Spleen (tissue), 11 donors: ENCODE data around the gene CIAO3. TPM values are rescaled to one million over a fixed set of nuclear protein-coding genes. Genes with fewer than 3 reads are reported as not detected.
"Not testable (repeated sequence)": the region's sequence is repeated elsewhere in the genome, so short reads cannot be mapped to it uniquely, and the experiment has no call there.

Experiments
- DNase-seq: peaks from one replicate; pipeline ENCODE4 v3.0.0-alpha.2; 2020
- H3K27ac ChIP-seq, 8 donors: fragments of 200-600 bp; sonication (generic) in 7 of 8; 1 replicate in 4 of 8; 2 replicates in 4 of 8; pipeline versions ENCODE4 v1.5.0 to v1.8.0; 2016 to 2021; ENCODE audit warnings: inconsistent platforms in 4 of 8, mild to moderate bottlenecking in 4 of 8, moderate library complexity in 1 of 8
- H3K27me3 ChIP-seq, 7 donors: fragments of 200-600 bp; sonication (generic) in 6 of 7; replicated peaks in 1 of 7; 1 replicate in 4 of 7; 2 replicates in 3 of 7; pipeline versions ENCODE4 v1.5.0 to v1.8.0; 2016 to 2021; ENCODE audit warnings: inconsistent platforms in 3 of 7, mild to moderate bottlenecking in 1 of 7
- H3K36me3 ChIP-seq, 6 donors: fragments of 200-600 bp; sonication (generic) in 5 of 6; 1 replicate in 4 of 6; 2 replicates in 2 of 6; pipeline versions ENCODE4 v1.5.0 to v1.8.0; 2016 to 2021; ENCODE audit warnings: inconsistent platforms in 2 of 6
- H3K4me1 ChIP-seq, 6 donors: fragments of 200-600 bp; sonication (generic) in 5 of 6; 1 replicate in 3 of 6; 2 replicates in 3 of 6; pipeline versions ENCODE4 v1.5.0 to v1.8.0; 2016 to 2021; ENCODE audit warnings: inconsistent platforms in 3 of 6
- H3K4me3 ChIP-seq, 8 donors: fragments of 200-600 bp; sonication (generic) in 7 of 8; 1 replicate in 4 of 8; 2 replicates in 4 of 8; pipeline versions ENCODE4 v1.5.0 to v1.8.0; 2016 to 2021; ENCODE audit warnings: inconsistent platforms in 4 of 8, mild to moderate bottlenecking in 4 of 8, moderate library complexity in 2 of 8
- H3K9me3 ChIP-seq, 8 donors: fragments of 200-600 bp; sonication (generic) in 7 of 8; 1 replicate in 4 of 8; 2 replicates in 4 of 8; pipeline versions ENCODE4 v1.5.0 to v1.8.0; 2016 to 2021; ENCODE audit warnings: inconsistent platforms in 4 of 8
- CTCF ChIP-seq, 11 experiments: fragments of 200-600 bp in 7 of 11; fragments of 450-650 bp in 4 of 11; sonication (generic) in 4 of 11; IDR thresholded peaks in 8 of 11; conservative IDR thresholded peaks in 3 of 11; 1 replicate in 7 of 11; 2 replicates in 4 of 11; pipeline versions ENCODE4 v1.4.0 to v1.8.0; 2016 to 2021; ENCODE audit warnings: antibody characterized with exemption in 11 of 11, inconsistent platforms in 4 of 11, mild to moderate bottlenecking in 1 of 11
- POLR2A ChIP-seq, 3 donors: fragments of 450-650 bp; IDR thresholded peaks; one replicate each; pipeline ENCODE4 v1.5.1; 2017; ENCODE audit warnings: antibody characterized with exemption in 3 of 3, mild to moderate bottlenecking in 1 of 3
- POLR2AphosphoS5 ChIP-seq, 3 donors: sonication (generic); formaldehyde crosslinking; IDR thresholded peaks; one replicate each; pipeline ENCODE4 v1.5.1; 2017; ENCODE audit warnings: antibody characterized with exemption in 3 of 3
- WGBS, 5 donors: extraction: QIAGEN DNeasy Blood & Tissue Kit in 3 of 5; methylation state at CpG; one replicate each; pipeline versions ENCODE4 v1.1.5 to v1.1.7; 2013 to 2018; 5-methylcytosine and 5-hydroxymethylcytosine counted together
- intact Hi-C: fragments of 100-400 bp; cut with DNase I; formaldehyde crosslinking; loops from one replicate; pipeline ENCODE4 v1.15.0; 2023; ENCODE audit warnings: low total_unique reads
- polyA plus RNA-seq, 3 donors: library from polyadenylated mRNA; stranded (reverse); fragments of 200-250 nt; gene quantifications; one replicate each; pipeline ENCODE4 v1.2.1, GENCODE V29; 2013
- total RNA-seq, 7 donors: library from RNA; depleted of rRNA in 3 of 7; stranded (reverse); fragments of >200 nt in 3 of 7; fragmentation: NEBNext Ultra II Directional in 4 of 7; extraction: Animal tissue kit (Norgen Biotek cat#: 25700) in 4 of 7; gene quantifications; one replicate each; pipeline versions ENCODE4 v1.1.0 to v1.2.1, GENCODE V29; 2016 to 2021
- donor health status: healthy with polysubstance abuse.
- donor health status: DM: no; HTN: no; CAD: no; lungs with moderate emphysema.
- donor health status: DM: no; HTN: no; CAD: no.
- donor health status: Bipolar disorder and iron deficiency.
- donor health status: healthy.
- donor health status: DM: no; HTN: no; CAD: no.
- donor health status: DM: yes; HTN: yes; CAD: no.

The CIAO3 gene
- total and polyA plus RNA-seq, 10 donors: 24.9 to 80.4 (median 39.4) TPM

- Histone ChIP-seq H3K9me3 (no peaks in the 10 kb centered on the region), H3K27me3 (peaks cover 0 to 17% (median 0%) of the 10 kb centered on the region in 7 donors), H3K36me3 (no peaks in the 10 kb centered on the region), H3K27ac (no peak overlapping the region), H3K4me1 (no peaks in the 10 kb centered on the region), H3K4me3 (no peak overlapping the region)
- no peak for DNase-seq
- 82 to 92% (median 86%) methylated on average over 31 to 39 of the region's 39 CpGs for whole genome bisulfite sequencing, 5 donors
- intact Hi-C loops: no loop called here
- TF ChIP-seq POLR2AphosphoS5 (IDR thresholded peaks at IDR 0.05): no peak
- TF ChIP-seq CTCF (IDR thresholded peaks at IDR 0.05 in 8 of 11, conservative IDR thresholded peaks at IDR 0.05 in 3 of 11): no peak
- no peak for TF ChIP-seq POLR2A (IDR thresholded peaks at IDR 0.05)
These were observed 7.4 kb upstream of the CIAO3 start for GRCh38 chr16:747978-748746.

GRCh38 chr16:746637-747036 is 5.8 kb upstream of the CIAO3 start:
- Histone ChIP-seq H3K4me1 (peaks cover 0 to 2% (median 0%) of the 10 kb centered on the region in 6 donors), H3K36me3 (no peaks in the 10 kb centered on the region), H3K9me3 (no peaks in the 10 kb centered on the region), H3K4me3 (no peak overlapping the region), H3K27ac (no peak overlapping the region), H3K27me3 (peaks cover 0 to 24% (median 0%) of the 10 kb centered on the region in 7 donors)
- intact Hi-C loops: no loop called here
- no peak for TF ChIP-seq CTCF (IDR thresholded peaks at IDR 0.05 in 8 of 11, conservative IDR thresholded peaks at IDR 0.05 in 3 of 11)
- no peak for TF ChIP-seq POLR2AphosphoS5 (IDR thresholded peaks at IDR 0.05)
- TF ChIP-seq POLR2A (IDR thresholded peaks at IDR 0.05): no peak
- 76 to 90% (median 81%) methylated on average over 6 to 13 of the region's 13 CpGs for WGBS, 5 donors
- DNase-seq: no peak

- H3K36me3 ChIP-seq: no peaks in the 10 kb centered on the region
- TF ChIP-seq POLR2AphosphoS5 (IDR thresholded peaks at IDR 0.05) (no peak), CTCF (IDR thresholded peaks at IDR 0.05 in 8 of 11, conservative IDR thresholded peaks at IDR 0.05 in 3 of 11) (peak in 4 of 11 experiments; percentile 21 to 52 (median 34))
- peaks cover 4 to 10% (median 7%) of the 10 kb centered on the region in 6 donors for H3K4me1 ChIP-seq
- H3K27me3 ChIP-seq: peaks cover 0 to 24% (median 0%) of the 10 kb centered on the region in 7 donors
- H3K9me3 ChIP-seq: no peaks in the 10 kb centered on the region
- intact Hi-C loops: no loop called here
- H3K27ac ChIP-seq: no peak overlapping the region
- DNase-seq: peak; percentile 78
- 3 to 13% (median 5%) methylated on average over 3 to 14 of the region's 14 CpGs for WGBS, 5 donors
- no peak overlapping the region for H3K4me3 ChIP-seq
These were observed 4.9 kb upstream of the CIAO3 start for GRCh38 chr16:745739-746138.

- peaks cover 14 to 26% (median 22%) of the 10 kb centered on the region in 6 donors for H3K4me1 ChIP-seq
- H3K27me3 ChIP-seq: peaks cover 0 to 24% (median 0%) of the 10 kb centered on the region in 7 donors
- no peak overlapping the region for H3K4me3 ChIP-seq
- peaks cover 0 to 7% (median 0%) of the 10 kb centered on the region in 6 donors for H3K36me3 ChIP-seq
- 79 to 89% (median 85%) methylated on average over 17 to 21 of the region's 21 CpGs for WGBS, 5 donors
- TF ChIP-seq POLR2A (IDR thresholded peaks at IDR 0.05) (no peak), CTCF (IDR thresholded peaks at IDR 0.05 in 8 of 11, conservative IDR thresholded peaks at IDR 0.05 in 3 of 11) (no peak), POLR2AphosphoS5 (IDR thresholded peaks at IDR 0.05) (no peak)
- H3K9me3 ChIP-seq: no peaks in the 10 kb centered on the region
- DNase-seq: peak; percentile 75
- intact Hi-C loops: no loop called here
- no peak overlapping the region for H3K27ac ChIP-seq
These were observed 3.1 kb upstream of the CIAO3 start for GRCh38 chr16:743794-744500.

- 84 to 91% (median 89%) methylated on average over 14 of the region's 14 CpGs for WGBS, 5 donors
- Histone ChIP-seq H3K36me3 (peaks cover 0 to 18% (median 2%) of the 10 kb centered on the region in 6 donors), H3K4me1 (peaks cover 14 to 36% (median 23%) of the 10 kb centered on the region in 6 donors), H3K27me3 (peaks cover 0 to 24% (median 0%) of the 10 kb centered on the region in 7 donors)
- DNase-seq, H3K4me3 ChIP-seq, intact Hi-C loops, H3K9me3 ChIP-seq, H3K27ac ChIP-seq: not testable (repeated sequence)
These were observed 2.1 kb upstream of the CIAO3 start for GRCh38 chr16:742894-743293.
